GM06990 (cell line): ENCODE measurements around the gene AHRR.
"Not testable (repeated sequence)": the region's sequence is repeated elsewhere in the genome, so short reads cannot be mapped to it uniquely, and the experiment has no call there.

Source experiments
- DNase-seq: peaks from one replicate; pipeline ENCODE4 v3.0.0-alpha.2; 2011; ENCODE audit not compliant: insufficient read length; ENCODE audit errors: extremely low read depth
- H3K27me3 ChIP-seq: replicated peaks from 2 replicates; pipeline ENCODE4 v1.6.0; 2011; ENCODE audit warnings: low read length; ENCODE audit not compliant: control insufficient read depth, insufficient read depth
- H3K36me3 ChIP-seq: 2 replicates; pipeline ENCODE4 v1.5.1; 2011; ENCODE audit warnings: low read length; ENCODE audit not compliant: control insufficient read depth, insufficient read depth
- H3K4me3 ChIP-seq: replicated peaks from 2 replicates; pipeline ENCODE4 v1.5.1; 2011; ENCODE audit warnings: low read depth, mild to moderate bottlenecking, control low read depth, low read length
- CTCF ChIP-seq: IDR thresholded peaks from 2 replicates; pipeline ENCODE4 v1.5.1; 2011; ENCODE audit warnings: low read length, control low read depth, mild to moderate bottlenecking, inconsistent platforms; ENCODE audit not compliant: insufficient read depth, poor library complexity, severe bottlenecking

Gene AHRR

GRCh38 chr5:407801-408268 lies 86.3 kb downstream of the AHRR start:
- no peaks in the 10 kb centered on the region; the same call in none of the 2 replicates for H3K36me3 ChIP-seq
- no peak for TF ChIP-seq CTCF
- H3K27me3 ChIP-seq = no peaks in the 10 kb centered on the region
- no peak for DNase-seq
- H3K4me3 ChIP-seq = no peak overlapping the region

- no peak for DNase-seq
- H3K4me3 ChIP-seq = no peak overlapping the region
- no peak for TF ChIP-seq CTCF
Observed at GRCh38 chr5:410911-411517, 89.5 kb downstream of the AHRR start.

GRCh38 chr5:411728-412127 lies 90.2 kb downstream of the AHRR start:
- H3K36me3 ChIP-seq = peaks cover 13% of the 10 kb centered on the region
- H3K27me3 ChIP-seq = no peaks in the 10 kb centered on the region
- TF ChIP-seq CTCF = no peak
- H3K4me3 ChIP-seq = no peak overlapping the region
- DNase-seq = no peak

More at GRCh38 chr5:410911-411517, 89.5 kb downstream of the AHRR start:
- Histone ChIP-seq H3K36me3 (peaks cover 10% of the 10 kb centered on the region), H3K27me3 (no peaks in the 10 kb centered on the region)

- not testable (repeated sequence) for DNase-seq, H3K4me3 ChIP-seq, H3K27me3 ChIP-seq
- peaks cover 21% of the 10 kb centered on the region for H3K36me3 ChIP-seq
Observed at GRCh38 chr5:414991-415927, 93.7 kb downstream of the AHRR start.

GRCh38 chr5:415928-416635 lies 94.6 kb downstream of the AHRR start:
- Histone ChIP-seq H3K4me3 (no peak overlapping the region), H3K27me3 (no peaks in the 10 kb centered on the region), H3K36me3 (peaks cover 26% of the 10 kb centered on the region)
- TF ChIP-seq CTCF = no peak
- no peak for DNase-seq

- Histone ChIP-seq H3K27me3 (no peaks in the 10 kb centered on the region), H3K4me3 (no peak overlapping the region), H3K36me3 (peaks cover 26% of the 10 kb centered on the region)
- no peak for TF ChIP-seq CTCF
- no peak for DNase-seq
Observed at GRCh38 chr5:416636-416960, 95.1 kb downstream of the AHRR start.
